B cell (primary cell): ENCODE results near the gene SIM1. TPM values are rescaled to one million over a fixed set of nuclear protein-coding genes. Genes with fewer than 3 reads are reported as not detected.

ENCODE experiments used
- ATAC-seq: fragments of 200-7000 bp; cut with Tn5 transposase; one replicate; pipeline ENCODE4 v1.10.0; 2021; ENCODE audit warnings: low read depth, mild to moderate bottlenecking, moderate number of reproducible peaks, moderate library complexity
- CTCF ChIA-PET: fragments of 350-600 bp; sonication (Branson Sonifier 250); formaldehyde crosslinking; loops from one replicate; lab custom pipeline; 2021; ENCODE audit warnings: antibody characterized with exemption, inconsistent platforms; lab: Charles Lee
- POLR2A ChIA-PET: fragments of 350-600 bp; sonication (Branson Sonifier 250); formaldehyde crosslinking; loops from one replicate; lab custom pipeline; 2021; ENCODE audit warnings: antibody characterized with exemption; lab: Charles Lee
- DNase-seq: peaks from one replicate; pipeline ENCODE4 v3.0.0; 2013
- H2AFZ ChIP-seq: 2 replicates; pipeline ENCODE4 v1.6.1; 2012; ENCODE audit warnings: mild to moderate bottlenecking, low read depth, low read length; ENCODE audit not compliant: insufficient read depth, poor library complexity, severe bottlenecking
- H3K27ac ChIP-seq, 2 donors: 1 replicate in 1 of 2; 2 replicates in 1 of 2; pipeline ENCODE4 v1.5.1; 2012 to 2013; ENCODE audit warnings: low read length in 2 of 2, mild to moderate bottlenecking in 2 of 2, moderate library complexity in 1 of 2
- H3K27me3 ChIP-seq, 4 experiments: fragments of 200-600 bp in 1 of 4; sonication (generic) in 1 of 4; replicated peaks in 1 of 4; 1 replicate in 2 of 4; 2 replicates in 2 of 4; pipeline versions ENCODE4 v1.6.1 to v1.7.0; 2013 to 2016; ENCODE audit warnings: low read length in 3 of 4, mild to moderate bottlenecking in 2 of 4, mixed read lengths in 1 of 4, moderate library complexity in 1 of 4; ENCODE audit not compliant: insufficient read depth in 4 of 4, control insufficient read depth in 3 of 4; ENCODE audit errors: control extremely low read depth in 1 of 4
- H3K36me3 ChIP-seq, 2 experiments: replicated peaks in 1 of 2; 1 replicate in 1 of 2; 2 replicates in 1 of 2; pipeline versions ENCODE4 v1.6.1 to v1.7.1; 2013; ENCODE audit warnings: low read length in 1 of 2; ENCODE audit not compliant: insufficient read depth in 2 of 2, control insufficient read depth in 1 of 2; ENCODE audit errors: control extremely low read depth in 1 of 2, extremely low read depth in 1 of 2
- H3K4me1 ChIP-seq, 2 donors: fragments of 200-600 bp in 1 of 2; sonication (generic) in 1 of 2; 1 replicate in 1 of 2; 2 replicates in 1 of 2; pipeline versions ENCODE4 v1.5.1 to v1.6.1; 2013 to 2017; ENCODE audit warnings: low read length in 2 of 2; ENCODE audit not compliant: control insufficient read depth in 2 of 2, insufficient read depth in 2 of 2
- H3K4me2 ChIP-seq: replicated peaks from 2 replicates; pipeline ENCODE3; 2012; ENCODE audit warnings: mild to moderate bottlenecking, low read depth, low read length; ENCODE audit not compliant: poor library complexity, severe bottlenecking
- H3K4me3 ChIP-seq, 5 experiments: fragments of 200-600 bp in 1 of 5; sonication (generic) in 1 of 5; 1 replicate in 3 of 5; 2 replicates in 2 of 5; pipeline versions ENCODE4 v1.5.1 to v1.7.0; 2011 to 2016; ENCODE audit warnings: low read length in 4 of 5, mild to moderate bottlenecking in 4 of 5, low read depth in 2 of 5, control low read depth in 1 of 5, moderate library complexity in 1 of 5; ENCODE audit not compliant: insufficient read depth in 1 of 5; ENCODE audit errors: control extremely low read depth in 1 of 5, extremely low read depth in 1 of 5
- H3K79me2 ChIP-seq: fragments of 200-600 bp; sonication (generic); one replicate; pipeline ENCODE4 v1.6.0; 2016; ENCODE audit warnings: low read length; ENCODE audit not compliant: control insufficient read depth, insufficient read depth
- H3K9ac ChIP-seq: fragments of 200-600 bp; sonication (generic); 2 replicates; pipeline ENCODE4 v1.6.1; 2017; ENCODE audit warnings: mild to moderate bottlenecking, low read length, moderate library complexity
- H3K9me3 ChIP-seq, 3 donors: one replicate each; pipeline versions ENCODE4 v1.6.1 to v1.7.1; 2013; ENCODE audit warnings: low read length in 2 of 3; ENCODE audit not compliant: control insufficient read depth in 2 of 3, insufficient read depth in 1 of 3; ENCODE audit errors: control extremely low read depth in 1 of 3
- H4K20me1 ChIP-seq: 2 replicates; pipeline ENCODE4 v1.6.0; 2012; ENCODE audit warnings: mild to moderate bottlenecking, low read length; ENCODE audit not compliant: insufficient read depth, control insufficient read depth, poor library complexity, severe bottlenecking
- H3K27ac Mint-ChIP-seq: one replicate; pipeline ENCODE4 v1.8.0; 2021; ENCODE audit warnings: mixed read lengths
- H3K27me3 Mint-ChIP-seq: one replicate; pipeline ENCODE4 v1.8.0; 2021; ENCODE audit warnings: mixed read lengths
- H3K4me1 Mint-ChIP-seq: one replicate; pipeline ENCODE4 v1.8.0; 2021; ENCODE audit warnings: mixed read lengths
- H3K4me3 Mint-ChIP-seq: one replicate; pipeline ENCODE4 v1.8.0; 2021; ENCODE audit warnings: mixed read lengths
- H3K9me3 Mint-ChIP-seq: one replicate; pipeline ENCODE4 v1.8.0; 2022; ENCODE audit warnings: mixed read lengths; ENCODE audit not compliant: insufficient read depth
- CTCF ChIP-seq: fragments of 200-600 bp; IDR thresholded peaks from one replicate; pipeline ENCODE4 v1.8.0; 2022; ENCODE audit warnings: antibody characterized with exemption, mild to moderate bottlenecking
- EZH2 ChIP-seq: IDR thresholded peaks from 2 replicates; pipeline ENCODE4 v1.6.1; 2012; ENCODE audit warnings: borderline replicate concordance, low read depth, mild to moderate bottlenecking, moderate library complexity, low read length; ENCODE audit not compliant: insufficient read depth, poor library complexity, severe bottlenecking
- WGBS: methylation state at CpG from one replicate; pipeline ENCODE4 v1.1.5; 2013; ENCODE audit warnings: missing lambda C conversion rate; ENCODE audit not compliant: insufficient coverage; 5-methylcytosine and 5-hydroxymethylcytosine counted together
- intact Hi-C: fragments of 100-400 bp; cut with micrococcal nuclease; formaldehyde crosslinking; loops from one replicate; pipeline ENCODE4 v1.10.0; 2022
- polyA plus RNA-seq: library from polyadenylated mRNA; depleted of rRNA; stranded (reverse); fragments of >200 nt; gene quantifications from 2 replicates; pipeline ENCODE4 v1.2.3, GENCODE V29; 2012
- total RNA-seq, 2 donors: library from RNA; stranded (reverse); fragments of 120-200 nt in 1 of 2; gene quantifications; 1 replicate in 1 of 2; 2 replicates in 1 of 2; pipeline versions ENCODE4 v1.2.3 to v1.2.4, GENCODE V29; 2013 to 2022

SIM1 gene
- total and polyA plus RNA-seq, 2 donors (not counting 1 experiment from before 2014, with no cell fraction given): not detected

- Mint-ChIP-seq H3K27ac (no peak overlapping the region), H3K9me3 (no peaks in the 10 kb centered on the region), H3K4me3 (no peak overlapping the region), H3K4me1 (peaks cover 5% of the 10 kb centered on the region), H3K27me3 (peaks cover 37% of the 10 kb centered on the region)
- DNase-seq (no peak), ATAC-seq (no peak)
- ChIA-PET POLR2A (no interaction called here), CTCF (no interaction called here)
- intact Hi-C loops: no loop called here
- Histone ChIP-seq H3K4me3 (no peak overlapping the region), H3K4me1 (peaks cover 4 to 18% of the 10 kb centered on the region in 2 donors), H3K27ac (no peak overlapping the region), H3K36me3 (no peaks in the 10 kb centered on the region), H3K4me2 (no peak overlapping the region), H3K79me2 (no peaks in the 10 kb centered on the region), H2AFZ (no peak overlapping the region), H3K9me3 (peaks cover 2 to 52% (median 8%) of the 10 kb centered on the region in 3 donors), H3K27me3 (peaks cover 0 to 93% (median 67%) of the 10 kb centered on the region in 4 experiments), H3K9ac (no peak overlapping the region), H4K20me1 (no peaks in the 10 kb centered on the region)
- TF ChIP-seq CTCF (no peak), EZH2 (no peak)
- WGBS: 58% methylated on average over 1 of the region's 1 CpG
Observed at GRCh38 chr6:100451577-100451976, 13.1 kb downstream of the SIM1 start.

- Mint-ChIP-seq H3K9me3 (no peaks in the 10 kb centered on the region), H3K4me3 (no peak overlapping the region), H3K4me1 (peaks cover 11% of the 10 kb centered on the region), H3K27ac (no peak overlapping the region), H3K27me3 (peaks cover 29% of the 10 kb centered on the region)
- H3K4me2 ChIP-seq: no peak overlapping the region
- intact Hi-C loops: no loop called here
- H3K27ac ChIP-seq: no peak overlapping the region
- H3K27me3 ChIP-seq: peaks cover 0 to 79% (median 61%) of the 10 kb centered on the region in 4 experiments
- CTCF ChIA-PET: no interaction called here
- no peak overlapping the region for H2AFZ ChIP-seq
- peaks cover 3 to 19% of the 10 kb centered on the region in 2 donors for H3K4me1 ChIP-seq
- 29% methylated on average over 38 of the region's 38 CpGs for WGBS
- no peaks in the 10 kb centered on the region for H4K20me1 ChIP-seq
- H3K9ac ChIP-seq: no peak overlapping the region
- no peaks in the 10 kb centered on the region for H3K36me3 ChIP-seq
- H3K9me3 ChIP-seq: peaks cover 0 to 38% (median 0%) of the 10 kb centered on the region in 3 donors
- no peak for DNase-seq
- POLR2A ChIA-PET: no interaction called here
- H3K4me3 ChIP-seq: no peak overlapping the region
- H3K79me2 ChIP-seq: no peaks in the 10 kb centered on the region
- TF ChIP-seq CTCF: no peak
- no peak for TF ChIP-seq EZH2
- ATAC-seq: no peak
Observed at GRCh38 chr6:100449239-100449691, 15.5 kb downstream of the SIM1 start.
